ENCODE data around the gene KRT20. TPM values are rescaled to one million over a fixed set of nuclear protein-coding genes. Genes with fewer than 3 reads are reported as not detected.

Gene KRT20
- total and polyA plus RNA-seq, 2 donors (not counting 3 experiments of a cell fraction or from before 2014, with no cell fraction given), result not detected

GRCh38 chr17:40906613-40907012 is 21.6 kb upstream of the KRT20 start:
- dilution Hi-C loops (cut with MboI; ENCODE audit: extremely low pct_ligation_motif_present, low sequenced_read_pairs) (no loop called here), intact Hi-C loops (cut with micrococcal nuclease) (no loop called here)
- Histone ChIP-seq H3K4me3 (replicated peaks in 1 of 3; ENCODE audit: insufficient read depth in 1 of 3, low read depth in 1 of 3, low read length in 3 of 3) (no peak overlapping the region), H3K79me2 (ENCODE audit: control insufficient read depth, insufficient read depth, low read length) (no peaks in the 10 kb centered on the region), H2AFZ (ENCODE audit: low read depth, low read length) (no peak overlapping the region), H4K20me1 (replicated peaks; ENCODE audit: control insufficient read depth, extremely low read depth, insufficient read depth, low read length) (no peaks in the 10 kb centered on the region), H3K36me3 (ENCODE audit: control insufficient read depth in 2 of 2, extremely low read depth in 1 of 2, insufficient read depth in 2 of 2, low read length in 2 of 2) (no peaks in the 10 kb centered on the region), H3K27ac (ENCODE audit: insufficient read depth, low read depth, low read length) (no peak overlapping the region), H3K9me1 (replicated peaks; ENCODE audit: control insufficient read depth, extremely low read depth, insufficient read depth, low read length) (no peaks in the 10 kb centered on the region), H3K4me2 (ENCODE audit: insufficient read depth, low read length) (no peak overlapping the region), H3K27me3 (ENCODE audit: control insufficient read depth in 2 of 2, insufficient read depth in 2 of 2, low read length in 2 of 2) (peaks cover 0 to 4% of the 10 kb centered on the region in 2 experiments), H3K4me1 (ENCODE audit: control insufficient read depth, extremely low read depth, insufficient read depth, low read length) (peaks cover 6% of the 10 kb centered on the region), H3K9me3 (replicated peaks; ENCODE audit: control insufficient read depth, insufficient read depth, low read length) (no peaks in the 10 kb centered on the region), H3K9ac (replicated peaks; ENCODE audit: extremely low read depth, insufficient read depth, low read length) (no peak overlapping the region)
- FAIRE-seq, result no peak
- TF ChIP-seq FOS (IDR thresholded peaks at IDR 0.05; ENCODE audit: borderline replicate concordance, insufficient read depth, low read length) (no peak), JUN (IDR thresholded peaks at IDR 0.05; ENCODE audit: borderline replicate concordance, insufficient read depth, insufficient read length, low read depth) (no peak), GATA2 (IDR thresholded peaks at IDR 0.05; ENCODE audit: insufficient read depth, insufficient read length, low read depth, low read length) (no peak), POLR2AphosphoS5 (IDR thresholded peaks at IDR 0.05; ENCODE audit: insufficient read depth, low read depth, low read length) (no peak), EZH2 (IDR thresholded peaks at IDR 0.05; ENCODE audit: borderline replicate concordance, low read depth, low read length, severe bottlenecking) (no peak), POLR2A (IDR thresholded peaks at IDR 0.05; ENCODE audit: low read depth, low read length) (no peak), MYC (IDR thresholded peaks at IDR 0.05; ENCODE audit: low read depth, low read length) (no peak)
- TF ChIP-seq, protein P1, sequence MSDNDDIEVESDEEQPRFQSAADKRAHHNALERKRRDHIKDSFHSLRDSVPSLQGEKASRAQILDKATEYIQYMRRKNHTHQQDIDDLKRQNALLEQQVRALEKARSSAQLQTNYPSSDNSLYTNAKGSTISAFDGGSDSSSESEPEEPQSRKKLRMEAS (IDR thresholded peaks at IDR 0.05; ENCODE audit: insufficient read depth, insufficient read length), result no peak
- TF ChIP-seq, protein P2, sequence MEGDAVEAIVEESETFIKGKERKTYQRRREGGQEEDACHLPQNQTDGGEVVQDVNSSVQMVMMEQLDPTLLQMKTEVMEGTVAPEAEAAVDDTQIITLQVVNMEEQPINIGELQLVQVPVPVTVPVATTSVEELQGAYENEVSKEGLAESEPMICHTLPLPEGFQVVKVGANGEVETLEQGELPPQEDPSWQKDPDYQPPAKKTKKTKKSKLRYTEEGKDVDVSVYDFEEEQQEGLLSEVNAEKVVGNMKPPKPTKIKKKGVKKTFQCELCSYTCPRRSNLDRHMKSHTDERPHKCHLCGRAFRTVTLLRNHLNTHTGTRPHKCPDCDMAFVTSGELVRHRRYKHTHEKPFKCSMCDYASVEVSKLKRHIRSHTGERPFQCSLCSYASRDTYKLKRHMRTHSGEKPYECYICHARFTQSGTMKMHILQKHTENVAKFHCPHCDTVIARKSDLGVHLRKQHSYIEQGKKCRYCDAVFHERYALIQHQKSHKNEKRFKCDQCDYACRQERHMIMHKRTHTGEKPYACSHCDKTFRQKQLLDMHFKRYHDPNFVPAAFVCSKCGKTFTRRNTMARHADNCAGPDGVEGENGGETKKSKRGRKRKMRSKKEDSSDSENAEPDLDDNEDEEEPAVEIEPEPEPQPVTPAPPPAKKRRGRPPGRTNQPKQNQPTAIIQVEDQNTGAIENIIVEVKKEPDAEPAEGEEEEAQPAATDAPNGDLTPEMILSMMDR (IDR thresholded peaks at IDR 0.05; ENCODE audit: extremely low read depth in 1 of 2, insufficient read depth in 1 of 2, low read depth in 1 of 2, low read length in 2 of 2), result no peak
- ChIA-PET CTCF (interaction anchor here (0.7 to 2.7 kb wide), 6 partner anchors 241 to 757 kb away, joined by 3 to 22 read pairs (median 5); no protein-coding TSS in a partner anchor), POLR2A (no interaction called here)
- no peak for DNase-seq (ENCODE audit: low read depth, low spot score)
- no TSS peak for BruUV-seq (replicated peaks)

Data from endothelial cell of umbilical vein (primary cell).